ENCODE results near the gene ZNF766.

ZNF766 gene

DNA sequence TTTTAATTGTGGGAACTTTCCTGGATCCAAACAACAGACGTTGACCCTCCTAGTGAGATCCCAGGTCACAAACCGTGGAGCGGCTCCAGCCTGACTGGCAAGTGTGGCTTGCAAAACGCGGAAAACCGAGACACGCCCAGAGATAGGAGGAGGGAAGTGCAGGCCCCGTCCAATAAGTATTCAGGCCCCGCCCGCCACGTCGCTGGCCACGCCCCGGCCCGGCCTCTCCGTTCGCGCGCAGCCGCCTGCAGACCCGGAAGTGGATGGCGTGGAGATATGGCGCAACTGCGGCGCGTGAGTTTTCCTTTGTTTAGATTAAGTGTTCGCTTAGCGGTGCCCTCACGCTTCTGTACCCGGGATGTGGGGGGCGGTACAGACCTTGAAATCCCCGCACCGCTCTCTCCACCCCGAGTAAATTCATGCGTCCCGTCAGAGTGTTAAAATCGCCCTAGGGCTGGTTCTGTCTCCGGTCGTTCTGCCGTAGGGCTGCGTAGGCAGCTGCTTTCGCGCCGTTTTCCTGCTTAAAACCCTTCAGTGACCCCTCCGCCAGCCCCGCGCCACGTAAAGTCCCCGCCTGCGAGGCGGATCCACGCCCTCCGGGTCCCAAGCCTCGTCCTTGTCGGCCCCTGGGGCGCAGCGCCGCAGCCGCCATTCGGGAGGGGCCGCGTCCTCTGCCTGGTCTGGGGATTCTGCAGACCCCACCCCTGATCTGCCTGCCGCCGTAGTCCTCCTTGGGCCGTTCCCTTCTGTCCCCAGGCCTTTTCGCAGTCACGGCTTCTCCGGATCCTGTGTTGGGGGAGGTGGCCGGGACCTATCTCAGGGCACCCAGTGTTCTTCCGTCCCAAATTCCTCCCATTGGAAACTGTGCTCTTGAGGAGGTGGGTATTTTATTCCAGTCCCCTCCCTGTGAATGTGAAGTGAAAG lies at the start of gene ZNF766:
Gene ZNF766 (plus strand): TSS at position 250 of the 924 bp plus-strand sequence. CDS start 27 bp downstream, at position 277.
- Histone ChIP-seq H3K27ac (ENCODE audit: low read depth, low read length) (peak within 1 kb of the TSS; percentile 70), H3K9me3 (ENCODE audit: control insufficient read depth, insufficient read depth, low read length) (peaks cover 38% of the 10 kb centered on the region), H3K36me3 (ENCODE audit: control insufficient read depth, low read length) (peaks cover 44% of the 10 kb centered on the region), H4K20me1 (ENCODE audit: control insufficient read depth, insufficient read depth, low read depth, low read length) (no peaks in the 10 kb centered on the region), H3K4me1 (ENCODE audit: control insufficient read depth, low read length) (peaks cover 10% of the 10 kb centered on the region), H3K4me3 (ENCODE audit: low read length) (peak within 1 kb of the TSS; percentile 89), H3K9me2 (replicated peaks; ENCODE audit: control insufficient read depth, low read length) (no peaks in the 10 kb centered on the region), H3K4me2 (ENCODE audit: low read length) (peak within 1 kb of the TSS; percentile 85), H3K79me2 (ENCODE audit: control insufficient read depth, low read length) (peaks cover 52% of the 10 kb centered on the region), H3K27me3 (ENCODE audit: control insufficient read depth, low read length) (no peaks in the 10 kb centered on the region), H3F3A (ENCODE audit: control insufficient read depth, insufficient read depth) (no peaks in the 10 kb centered on the region; the same call in 1 of the 2 replicates)
- no peak for TF ChIP-seq EZH2phosphoT487 (IDR thresholded peaks at IDR 0.05; ENCODE audit: borderline replicate concordance, low read length)
- TF ChIP-seq, protein P1, sequence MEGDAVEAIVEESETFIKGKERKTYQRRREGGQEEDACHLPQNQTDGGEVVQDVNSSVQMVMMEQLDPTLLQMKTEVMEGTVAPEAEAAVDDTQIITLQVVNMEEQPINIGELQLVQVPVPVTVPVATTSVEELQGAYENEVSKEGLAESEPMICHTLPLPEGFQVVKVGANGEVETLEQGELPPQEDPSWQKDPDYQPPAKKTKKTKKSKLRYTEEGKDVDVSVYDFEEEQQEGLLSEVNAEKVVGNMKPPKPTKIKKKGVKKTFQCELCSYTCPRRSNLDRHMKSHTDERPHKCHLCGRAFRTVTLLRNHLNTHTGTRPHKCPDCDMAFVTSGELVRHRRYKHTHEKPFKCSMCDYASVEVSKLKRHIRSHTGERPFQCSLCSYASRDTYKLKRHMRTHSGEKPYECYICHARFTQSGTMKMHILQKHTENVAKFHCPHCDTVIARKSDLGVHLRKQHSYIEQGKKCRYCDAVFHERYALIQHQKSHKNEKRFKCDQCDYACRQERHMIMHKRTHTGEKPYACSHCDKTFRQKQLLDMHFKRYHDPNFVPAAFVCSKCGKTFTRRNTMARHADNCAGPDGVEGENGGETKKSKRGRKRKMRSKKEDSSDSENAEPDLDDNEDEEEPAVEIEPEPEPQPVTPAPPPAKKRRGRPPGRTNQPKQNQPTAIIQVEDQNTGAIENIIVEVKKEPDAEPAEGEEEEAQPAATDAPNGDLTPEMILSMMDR (IDR thresholded peaks at IDR 0.05; ENCODE audit: low read depth, low read length, poor library complexity, severe bottlenecking): no peak

DNA sequence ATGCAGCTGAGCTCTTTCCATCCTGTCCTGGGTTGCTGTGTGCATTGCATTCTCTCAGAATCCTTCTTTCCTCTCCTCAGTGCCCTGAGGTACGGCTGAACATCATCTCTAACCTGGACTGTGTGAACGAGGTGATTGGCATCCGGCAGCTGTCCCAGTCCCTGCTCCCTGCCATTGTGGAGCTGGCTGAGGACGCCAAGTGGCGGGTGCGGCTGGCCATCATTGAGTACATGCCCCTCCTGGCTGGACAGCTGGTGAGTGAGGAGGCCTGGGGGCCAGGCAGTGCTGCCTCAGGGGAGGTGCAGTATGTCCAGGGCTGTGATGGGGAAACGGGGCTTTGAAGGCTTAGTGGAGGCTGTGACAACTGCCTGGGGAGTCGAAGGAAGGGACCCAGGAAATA lies 49.8 kb upstream of the ZNF766 start:
- Histone ChIP-seq H3K4me3 (ENCODE audit: low read length) (no peak overlapping the region), H3K79me2 (ENCODE audit: control insufficient read depth, low read length) (no peaks in the 10 kb centered on the region), H3K4me1 (ENCODE audit: control insufficient read depth, low read length) (peaks cover 6% of the 10 kb centered on the region; the same call in 1 of the 2 replicates), H3K9me3 (ENCODE audit: control insufficient read depth, insufficient read depth, low read length) (no peaks in the 10 kb centered on the region), H3K9me2 (replicated peaks; ENCODE audit: control insufficient read depth, low read length) (no peaks in the 10 kb centered on the region), H3K27me3 (ENCODE audit: control insufficient read depth, low read length) (no peaks in the 10 kb centered on the region), H4K20me1 (ENCODE audit: control insufficient read depth, insufficient read depth, low read depth, low read length) (no peaks in the 10 kb centered on the region), H3K27ac (ENCODE audit: low read depth, low read length) (no peak overlapping the region), H3K36me3 (ENCODE audit: control insufficient read depth, low read length) (peaks cover 97% of the 10 kb centered on the region), H3K4me2 (ENCODE audit: low read length) (no peak overlapping the region), H3F3A (ENCODE audit: control insufficient read depth, insufficient read depth) (0 out of 2 replicates have a peak, but pooled peaks cover 2% of the 10 kb centered on the region)
- TF ChIP-seq, protein P1 (IDR thresholded peaks at IDR 0.05; ENCODE audit: low read depth, low read length, poor library complexity, severe bottlenecking): no peak
- TF ChIP-seq EZH2phosphoT487 (IDR thresholded peaks at IDR 0.05; ENCODE audit: borderline replicate concordance, low read length): no peak

DNA sequence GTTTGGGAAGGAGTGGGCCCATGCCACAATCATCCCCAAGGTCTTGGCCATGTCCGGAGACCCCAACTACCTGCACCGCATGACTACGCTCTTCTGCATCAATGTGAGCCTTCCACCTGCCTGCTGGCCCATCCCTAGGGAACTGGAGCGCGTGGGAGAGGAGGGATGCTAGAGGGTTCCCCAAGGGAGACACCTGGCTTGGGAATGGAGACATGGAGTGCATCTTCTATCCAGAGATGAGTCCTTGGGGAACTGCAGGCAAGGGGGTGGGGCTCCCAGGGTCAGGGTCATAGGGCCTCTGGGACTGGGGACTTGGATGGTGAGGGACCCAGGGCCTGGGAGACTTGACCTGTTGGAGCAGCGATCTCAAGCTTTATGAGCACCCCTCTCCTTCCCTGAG lies 48.4 kb upstream of the ZNF766 start:
- H3K36me3 ChIP-seq (ENCODE audit: control insufficient read depth, low read length): peaks cover 94% of the 10 kb centered on the region
- H3F3A ChIP-seq (ENCODE audit: control insufficient read depth, insufficient read depth): 0 out of 2 replicates have a peak, but pooled peaks cover 2% of the 10 kb centered on the region
- H3K27ac ChIP-seq (ENCODE audit: low read depth, low read length): no peak overlapping the region
- no peak for TF ChIP-seq EZH2phosphoT487 (IDR thresholded peaks at IDR 0.05; ENCODE audit: borderline replicate concordance, low read length)
- TF ChIP-seq, protein P1 (IDR thresholded peaks at IDR 0.05; ENCODE audit: low read depth, low read length, poor library complexity, severe bottlenecking): no peak
- H3K4me3 ChIP-seq (ENCODE audit: low read length): no peak overlapping the region
- no peaks in the 10 kb centered on the region for H3K9me3 ChIP-seq (ENCODE audit: control insufficient read depth, insufficient read depth, low read length)
- H3K79me2 ChIP-seq (ENCODE audit: control insufficient read depth, low read length): no peaks in the 10 kb centered on the region
- H3K4me1 ChIP-seq (ENCODE audit: control insufficient read depth, low read length): peaks cover 6% of the 10 kb centered on the region; the same call in 1 of the 2 replicates
- H3K4me2 ChIP-seq (ENCODE audit: low read length): no peak overlapping the region
- no peaks in the 10 kb centered on the region for H4K20me1 ChIP-seq (ENCODE audit: control insufficient read depth, insufficient read depth, low read depth, low read length)
- H3K27me3 ChIP-seq (ENCODE audit: control insufficient read depth, low read length): no peaks in the 10 kb centered on the region
- no peaks in the 10 kb centered on the region for H3K9me2 ChIP-seq (replicated peaks; ENCODE audit: control insufficient read depth, low read length)
